GM12878 (cell line): Measurements from ENCODE around the gene KANSL2.

Experiments used
- ATF3 ChIP-seq: IDR thresholded peaks from 2 replicates; pipeline ENCODE4 v1.6.1; 2011; ENCODE audit warnings: low read depth, mild to moderate bottlenecking, low read length, moderate library complexity, borderline replicate concordance; ENCODE audit errors: extremely low read depth
- ATF7 ChIP-seq: fragments of 450-650 bp; IDR thresholded peaks from 2 replicates; pipeline ENCODE4 v1.6.1; 2016; ENCODE audit warnings: low read depth, mild to moderate bottlenecking
- CEBPB ChIP-seq, 2 experiments: fragments of 150-350 bp in 1 of 2; IDR thresholded peaks; 2 replicates each; pipeline ENCODE4 v1.6.1; 2012 to 2014; ENCODE audit warnings: low read depth in 2 of 2, low read length in 2 of 2, borderline replicate concordance in 1 of 2, inconsistent platforms in 1 of 2
- CHD2 ChIP-seq: IDR thresholded peaks from 2 replicates; pipeline ENCODE4 v1.6.1; 2011; ENCODE audit warnings: low read depth, low read length, improper control_type of control experiment, borderline replicate concordance
- EZH2 ChIP-seq: IDR thresholded peaks from 2 replicates; pipeline ENCODE4 v1.6.1; 2012; ENCODE audit warnings: low read depth, mild to moderate bottlenecking, control low read depth, inconsistent platforms, low read length, borderline replicate concordance; ENCODE audit not compliant: control insufficient read depth
- FOS ChIP-seq: IDR thresholded peaks from 3 replicates; pipeline ENCODE4 v1.6.1; 2011; ENCODE audit warnings: borderline replicate concordance; ENCODE audit not compliant: insufficient read length; ENCODE audit errors: extremely low read depth
- GABPA ChIP-seq: IDR thresholded peaks from 2 replicates; pipeline ENCODE4 v1.6.1; 2014; ENCODE audit warnings: antibody characterized with exemption, low read depth, mild to moderate bottlenecking, inconsistent platforms
- POLR2A ChIP-seq: IDR thresholded peaks from 2 replicates; pipeline ENCODE4 v1.6.1; 2011; ENCODE audit warnings: low read depth, mild to moderate bottlenecking, low read length
- SMAD5 ChIP-seq: IDR thresholded peaks from 2 replicates; pipeline ENCODE4 v1.6.1; 2016; ENCODE audit warnings: antibody characterized with exemption, low read depth
- TAF1 ChIP-seq: IDR thresholded peaks from 2 replicates; pipeline ENCODE4 v1.6.1; 2011; ENCODE audit warnings: mild to moderate bottlenecking, low read depth, low read length, borderline replicate concordance
- USF1 ChIP-seq: IDR thresholded peaks from 2 replicates; pipeline ENCODE4 v1.6.1; 2011; ENCODE audit warnings: borderline replicate concordance, low read depth, mild to moderate bottlenecking, moderate library complexity, mixed read lengths, low read length; ENCODE audit not compliant: insufficient read depth; ENCODE audit errors: extremely low read length
- ZBTB4 ChIP-seq: fragments of 450-650 bp; formaldehyde crosslinking; IDR thresholded peaks from 2 replicates; pipeline ENCODE4 v1.4.0; 2022; ENCODE audit warnings: mild to moderate bottlenecking, moderate library complexity
- TF ChIP-seq, protein P1 (sequence below): IDR thresholded peaks from 2 replicates; pipeline ENCODE4 v1.6.1; 2012; ENCODE audit warnings: mild to moderate bottlenecking, low read depth, low read length
- TF ChIP-seq, protein P2 (sequence below), 3 experiments: IDR thresholded peaks in 2 of 3; conservative IDR thresholded peaks in 1 of 3; 2 replicates each; pipeline ENCODE4 v1.5.1; 2011; ENCODE audit warnings: low read depth in 3 of 3, low read length in 3 of 3, mild to moderate bottlenecking in 3 of 3, control low read depth in 2 of 3, moderate library complexity in 2 of 3, inconsistent platforms in 1 of 3, mixed read lengths in 1 of 3; ENCODE audit not compliant: control insufficient read depth in 2 of 3, insufficient read depth in 1 of 3; ENCODE audit errors: extremely low read depth in 1 of 3

- no peak for TF ChIP-seq FOS
- no peak for TF ChIP-seq USF1
- TF ChIP-seq EZH2 = no peak
- no peak for TF ChIP-seq CEBPB (IDR thresholded peaks at IDR 0.05; ENCODE audit: borderline replicate concordance in 1 of 2, low read depth in 2 of 2, low read length in 2 of 2)
- TF ChIP-seq ATF3 = no peak
- TF ChIP-seq ATF7 = no peak
- TF ChIP-seq, protein P1, sequence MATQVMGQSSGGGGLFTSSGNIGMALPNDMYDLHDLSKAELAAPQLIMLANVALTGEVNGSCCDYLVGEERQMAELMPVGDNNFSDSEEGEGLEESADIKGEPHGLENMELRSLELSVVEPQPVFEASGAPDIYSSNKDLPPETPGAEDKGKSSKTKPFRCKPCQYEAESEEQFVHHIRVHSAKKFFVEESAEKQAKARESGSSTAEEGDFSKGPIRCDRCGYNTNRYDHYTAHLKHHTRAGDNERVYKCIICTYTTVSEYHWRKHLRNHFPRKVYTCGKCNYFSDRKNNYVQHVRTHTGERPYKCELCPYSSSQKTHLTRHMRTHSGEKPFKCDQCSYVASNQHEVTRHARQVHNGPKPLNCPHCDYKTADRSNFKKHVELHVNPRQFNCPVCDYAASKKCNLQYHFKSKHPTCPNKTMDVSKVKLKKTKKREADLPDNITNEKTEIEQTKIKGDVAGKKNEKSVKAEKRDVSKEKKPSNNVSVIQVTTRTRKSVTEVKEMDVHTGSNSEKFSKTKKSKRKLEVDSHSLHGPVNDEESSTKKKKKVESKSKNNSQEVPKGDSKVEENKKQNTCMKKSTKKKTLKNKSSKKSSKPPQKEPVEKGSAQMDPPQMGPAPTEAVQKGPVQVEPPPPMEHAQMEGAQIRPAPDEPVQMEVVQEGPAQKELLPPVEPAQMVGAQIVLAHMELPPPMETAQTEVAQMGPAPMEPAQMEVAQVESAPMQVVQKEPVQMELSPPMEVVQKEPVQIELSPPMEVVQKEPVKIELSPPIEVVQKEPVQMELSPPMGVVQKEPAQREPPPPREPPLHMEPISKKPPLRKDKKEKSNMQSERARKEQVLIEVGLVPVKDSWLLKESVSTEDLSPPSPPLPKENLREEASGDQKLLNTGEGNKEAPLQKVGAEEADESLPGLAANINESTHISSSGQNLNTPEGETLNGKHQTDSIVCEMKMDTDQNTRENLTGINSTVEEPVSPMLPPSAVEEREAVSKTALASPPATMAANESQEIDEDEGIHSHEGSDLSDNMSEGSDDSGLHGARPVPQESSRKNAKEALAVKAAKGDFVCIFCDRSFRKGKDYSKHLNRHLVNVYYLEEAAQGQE = no peak
- TF ChIP-seq GABPA = no peak
- TF ChIP-seq, protein P2, sequence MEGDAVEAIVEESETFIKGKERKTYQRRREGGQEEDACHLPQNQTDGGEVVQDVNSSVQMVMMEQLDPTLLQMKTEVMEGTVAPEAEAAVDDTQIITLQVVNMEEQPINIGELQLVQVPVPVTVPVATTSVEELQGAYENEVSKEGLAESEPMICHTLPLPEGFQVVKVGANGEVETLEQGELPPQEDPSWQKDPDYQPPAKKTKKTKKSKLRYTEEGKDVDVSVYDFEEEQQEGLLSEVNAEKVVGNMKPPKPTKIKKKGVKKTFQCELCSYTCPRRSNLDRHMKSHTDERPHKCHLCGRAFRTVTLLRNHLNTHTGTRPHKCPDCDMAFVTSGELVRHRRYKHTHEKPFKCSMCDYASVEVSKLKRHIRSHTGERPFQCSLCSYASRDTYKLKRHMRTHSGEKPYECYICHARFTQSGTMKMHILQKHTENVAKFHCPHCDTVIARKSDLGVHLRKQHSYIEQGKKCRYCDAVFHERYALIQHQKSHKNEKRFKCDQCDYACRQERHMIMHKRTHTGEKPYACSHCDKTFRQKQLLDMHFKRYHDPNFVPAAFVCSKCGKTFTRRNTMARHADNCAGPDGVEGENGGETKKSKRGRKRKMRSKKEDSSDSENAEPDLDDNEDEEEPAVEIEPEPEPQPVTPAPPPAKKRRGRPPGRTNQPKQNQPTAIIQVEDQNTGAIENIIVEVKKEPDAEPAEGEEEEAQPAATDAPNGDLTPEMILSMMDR (IDR thresholded peaks at IDR 0.05 in 2 of 3, conservative IDR thresholded peaks at IDR 0.05 in 1 of 3; ENCODE audit: control insufficient read depth in 2 of 3, extremely low read depth in 1 of 3, insufficient read depth in 1 of 3, low read depth in 3 of 3, low read length in 3 of 3) = no peak
- TF ChIP-seq ZBTB4 = no peak
- TF ChIP-seq CHD2 = no peak
- TF ChIP-seq SMAD5 = no peak
- TF ChIP-seq TAF1 = no peak
- no peak for TF ChIP-seq POLR2A
Measured at GRCh38 chr12:48693572-48693971, 11.5 kb upstream of the KANSL2 start.
